Ecto neural progenitor cell (in vitro differentiated cells): ENCODE results near the gene CRAMP1.
"Not testable (repeated sequence)": the region's sequence is repeated elsewhere in the genome, so short reads cannot be mapped to it uniquely, and the experiment has no call there.

Experiments
- DNase-seq: peaks from one replicate; pipeline ENCODE4 v3.0.0-alpha.2; 2018; ENCODE audit warnings: low spot score

The CRAMP1 gene

GRCh38 chr16:1710811-1711507 is 98.8 kb downstream of the CRAMP1 start:
- no peak for DNase-seq

GRCh38 chr16:1712791-1713261 is 100.7 kb downstream of the CRAMP1 start:
- no peak for DNase-seq

- DNase-seq = no peak
These were observed 101.2 kb downstream of the CRAMP1 start for GRCh38 chr16:1713331-1713730.

- DNase-seq = no peak
These were observed 101.8 kb downstream of the CRAMP1 start for GRCh38 chr16:1713933-1714332.

GRCh38 chr16:1715220-1715619 is 103.1 kb downstream of the CRAMP1 start:
- DNase-seq = no peak

- DNase-seq = not testable (repeated sequence)
These were observed 106.1 kb downstream of the CRAMP1 start for GRCh38 chr16:1718236-1718635.

- not testable (repeated sequence) for DNase-seq
These were observed 107.5 kb downstream of the CRAMP1 start for GRCh38 chr16:1719559-1720229.

GRCh38 chr16:1721372-1721771 is 109.2 kb downstream of the CRAMP1 start:
- no peak for DNase-seq

- DNase-seq = no peak
These were observed 111.4 kb downstream of the CRAMP1 start for GRCh38 chr16:1723450-1724147.

- no peak for DNase-seq
These were observed 112.3 kb downstream of the CRAMP1 start for GRCh38 chr16:1724491-1724890.

GRCh38 chr16:1726661-1727502 is 114.7 kb downstream of the CRAMP1 start:
- no peak for DNase-seq
